GM12878 (cell line): Measurements from ENCODE around the gene UBE2QL1. TPM values are rescaled to one million over a fixed set of nuclear protein-coding genes. Genes with fewer than 3 reads are reported as not detected.

Experiments
- ATAC-seq: fragments of 200-7000 bp; cut with Tn5 transposase; 3 replicates; pipeline ENCODE4 v1.9.1; 2020; ENCODE audit warnings: mild to moderate bottlenecking, moderate library complexity
- BruUV-seq: library from RNA; stranded (reverse); fragments of 400-500 nt; replicated peaks from 2 replicates; lab custom pipeline; 2021; lab: Mats Ljungman, UMichigan
- CTCF ChIA-PET: fragments of 300-600 bp; sonication (Branson Sonifier 250); formaldehyde crosslinking; extraction: SDS; loops from one replicate; lab custom pipeline; 2021; ENCODE audit warnings: inconsistent platforms; lab: Yijun Ruan, JAX
- POLR2A ChIA-PET: fragments of 350-600 bp; formaldehyde crosslinking; extraction: SDS; loops from one replicate; lab custom pipeline; 2021; ENCODE audit warnings: inconsistent platforms; lab: Charles Lee
- RAD21 ChIA-PET: fragments of 300-600 bp; sonication (Branson Sonifier 250); formaldehyde crosslinking; loops from one replicate; lab custom pipeline; 2023; ENCODE audit warnings: antibody characterized with exemption; ENCODE audit not compliant: unreplicated experiment; lab: Charles Lee
- SMC1A ChIA-PET: fragments of 300-600 bp; sonication (Branson Sonifier 250); formaldehyde crosslinking; loops from one replicate; lab custom pipeline; 2023; ENCODE audit not compliant: unreplicated experiment, uncharacterized antibody; lab: Charles Lee
- DNase-seq: peaks from one replicate; pipeline ENCODE4 v3.0.0-alpha.2; 2011; ENCODE audit warnings: low read depth, low spot score
- FAIRE-seq: peaks from 3 replicates; lab custom pipeline; 2011; peaks lifted over from hg19 to GRCh38; lab: Jason Lieb, UNC
- H2AFZ ChIP-seq: 2 replicates; pipeline ENCODE4 v1.6.0; 2011; ENCODE audit warnings: low read depth, low read length, control low read depth; ENCODE audit not compliant: control insufficient read depth
- H3K27ac ChIP-seq: 2 replicates; pipeline ENCODE4 v1.5.1; 2011; ENCODE audit warnings: control low read depth; ENCODE audit not compliant: control insufficient read depth, insufficient read depth
- H3K27me3 ChIP-seq, 2 experiments: replicated peaks in 1 of 2; 2 replicates each; pipeline versions ENCODE4 v1.6.0 to v1.6.1; 2011; ENCODE audit warnings: low read length in 1 of 2; ENCODE audit not compliant: control insufficient read depth in 2 of 2, insufficient read depth in 2 of 2
- H3K36me3 ChIP-seq, 2 experiments: 2 replicates each; pipeline ENCODE4 v1.5.1; 2011; ENCODE audit warnings: low read length in 1 of 2; ENCODE audit not compliant: control insufficient read depth in 2 of 2, insufficient read depth in 2 of 2
- H3K4me1 ChIP-seq: 2 replicates; pipeline ENCODE4 v1.6.1; 2011; ENCODE audit warnings: mild to moderate bottlenecking, low read length, moderate library complexity, mixed read lengths; ENCODE audit not compliant: control insufficient read depth, insufficient read depth
- H3K4me2 ChIP-seq: 2 replicates; pipeline ENCODE4 v1.6.0; 2011; ENCODE audit warnings: control low read depth; ENCODE audit not compliant: control insufficient read depth, insufficient read depth
- H3K4me3 ChIP-seq: fragments of 200-600 bp; sonication (generic); 2 replicates; pipeline ENCODE4 v1.5.1; 2016
- H3K79me2 ChIP-seq: 2 replicates; pipeline ENCODE4 v1.6.0; 2011; ENCODE audit warnings: low read length; ENCODE audit not compliant: control insufficient read depth, insufficient read depth
- H3K9ac ChIP-seq: 2 replicates; pipeline ENCODE4 v1.8.0; 2011; ENCODE audit warnings: low read length, control low read depth, mixed read lengths; ENCODE audit not compliant: control insufficient read depth, insufficient read depth
- H3K9me3 ChIP-seq: replicated peaks from 3 replicates; pipeline ENCODE4 v1.5.1; 2011; ENCODE audit warnings: mild to moderate bottlenecking, low read length; ENCODE audit not compliant: control insufficient read depth, insufficient read depth
- H4K20me1 ChIP-seq: 2 replicates; pipeline ENCODE4 v1.6.0; 2011; ENCODE audit not compliant: control insufficient read depth, insufficient read depth
- CBX3 ChIP-seq: fragments of 200-600 bp; sonication (generic); IDR thresholded peaks from 2 replicates; pipeline ENCODE4 v1.6.1; 2016; ENCODE audit warnings: low read depth, borderline replicate concordance
- EED ChIP-seq: sonication (generic); IDR thresholded peaks from 2 replicates; pipeline ENCODE4 v1.6.1; 2016; ENCODE audit warnings: antibody characterized with exemption, low read depth
- IRF3 ChIP-seq: fragments of 450-650 bp; IDR thresholded peaks from 2 replicates; pipeline ENCODE4 v1.6.1; 2014; ENCODE audit warnings: mild to moderate bottlenecking
- NFIC ChIP-seq: IDR thresholded peaks from 2 replicates; pipeline ENCODE4 v1.6.1; 2012; ENCODE audit warnings: low read depth, mild to moderate bottlenecking, inconsistent platforms, low read length, moderate library complexity
- NFXL1 ChIP-seq: fragments of 450-650 bp; IDR thresholded peaks from 2 replicates; pipeline ENCODE4 v1.6.1; 2017; ENCODE audit warnings: antibody characterized with exemption, mild to moderate bottlenecking, borderline replicate concordance
- SMAD1 ChIP-seq: fragments of 450-650 bp; IDR thresholded peaks from 2 replicates; pipeline ENCODE4 v1.6.1; 2018; ENCODE audit warnings: mild to moderate bottlenecking, low read depth; ENCODE audit not compliant: partially characterized antibody
- STAT1 ChIP-seq: fragments of 450-650 bp; conservative IDR thresholded peaks from 2 replicates; pipeline ENCODE4 v1.6.1; 2014; ENCODE audit warnings: antibody characterized with exemption, mild to moderate bottlenecking
- USF2 ChIP-seq: IDR thresholded peaks from 2 replicates; pipeline ENCODE4 v1.6.1; 2011; ENCODE audit warnings: low read depth, low read length, improper control_type of control experiment, borderline replicate concordance
- ZBED1 ChIP-seq: IDR thresholded peaks from 2 replicates; pipeline ENCODE4 v1.6.1; 2016; ENCODE audit warnings: borderline replicate concordance
- ZBTB11 ChIP-seq: fragments of 450-650 bp; formaldehyde crosslinking; IDR thresholded peaks from 2 replicates; pipeline ENCODE4 v1.5.0; 2022; ENCODE audit warnings: mild to moderate bottlenecking, missing genetic modification characterization
- ZNF384 ChIP-seq: IDR thresholded peaks from 2 replicates; pipeline ENCODE4 v1.6.1; 2012; ENCODE audit warnings: low read depth, mild to moderate bottlenecking, low read length, improper control_type of control experiment, borderline replicate concordance
- WGBS: methylation state at CpG from one replicate; pipeline ENCODE4 v1.1.6; 2016; ENCODE audit warnings: low lambda C conversion rate; ENCODE audit not compliant: insufficient replicate concordance, insufficient coverage; ENCODE audit errors: missing lambda C conversion rate; 5-methylcytosine and 5-hydroxymethylcytosine counted together
- in situ Hi-C: fragments of 300-500 bp; cut with MboI; formaldehyde crosslinking; loops from 9 replicates; pipeline ENCODE4 v1.14.3; 2018; ENCODE audit warnings: mixed read lengths
- intact Hi-C: fragments of 100-400 bp; cut with micrococcal nuclease; formaldehyde crosslinking; loops from one replicate; pipeline ENCODE4 v1.14.2; 2022; ENCODE audit not compliant: unreplicated experiment
- polyA plus RNA-seq, 11 experiments: library from polyadenylated mRNA; depleted of rRNA in 4 of 11; unstranded in 6 of 11; stranded (reverse) in 5 of 11; fragments of >200 nt; fragmentation: Nextera tagmentation in 4 of 11; fragmentation: Illumina TruSeq in 1 of 11; extraction: Ambion mirVana in 4 of 11; extraction: Trizol in 1 of 11; gene quantifications; 1 replicate in 1 of 11; 2 replicates in 10 of 11; pipeline versions ENCODE4 v1.2.1 to v1.2.3, GENCODE V29; 2011 to 2016; ENCODE audit warnings: inconsistent platforms in 2 of 11, missing spikeins in 2 of 11, low read depth in 1 of 11
- total RNA-seq, 4 experiments: library from RNA; depleted of rRNA in 3 of 4; stranded (reverse); fragments of >200 nt in 3 of 4; fragmentation: Illumina TruSeq in 1 of 4; extraction: Trizol in 1 of 4; gene quantifications; 2 replicates each; pipeline versions ENCODE4 v1.2.1 to v1.2.3, GENCODE V29; 2013 to 2021
- TF ChIP-seq, protein P1 (sequence below): fragments of 450-650 bp; IDR thresholded peaks from 2 replicates; pipeline ENCODE4 v1.6.1; 2017; ENCODE audit warnings: mild to moderate bottlenecking, moderate library complexity
- TF ChIP-seq, protein P2 (sequence below): fragments of 450-650 bp; IDR thresholded peaks from 2 replicates; pipeline ENCODE4 v1.6.1; 2016; ENCODE audit warnings: mild to moderate bottlenecking

Gene UBE2QL1
- total and polyA plus RNA-seq, 10 of the 15 experiments (the other 5 are each of a cell fraction or from before 2014, with no cell fraction given): 0.03 to 0.62 (median 0.04) TPM; not detected in 6

- H2AFZ ChIP-seq: no peak overlapping the region
- ChIA-PET SMC1A (no interaction called here), POLR2A (no interaction called here), CTCF (no interaction called here), RAD21 (no interaction called here)
- no peak overlapping the region for H3K27ac ChIP-seq
- no peaks in the 10 kb centered on the region for H3K36me3 ChIP-seq
- peaks cover 0 to 4% of the 10 kb centered on the region in 2 experiments; a peak in 2 of 4 replicates for H3K27me3 ChIP-seq
- H3K79me2 ChIP-seq: no peaks in the 10 kb centered on the region
- 41% methylated on average over 9 of the region's 9 CpGs for WGBS
- H3K4me1 ChIP-seq: no peaks in the 10 kb centered on the region
- no peak for DNase-seq
- H4K20me1 ChIP-seq: no peaks in the 10 kb centered on the region
- intact Hi-C loops (no loop called here), in situ Hi-C loops (no loop called here)
- H3K4me3 ChIP-seq: no peak overlapping the region
- no peak overlapping the region for H3K4me2 ChIP-seq
- BruUV-seq: no TSS peak
- no peak overlapping the region for H3K9ac ChIP-seq
- FAIRE-seq: no peak
- ATAC-seq: no peak
- no peaks in the 10 kb centered on the region; the same call in 2 of the 3 replicates for H3K9me3 ChIP-seq
- TF ChIP-seq, protein P1, sequence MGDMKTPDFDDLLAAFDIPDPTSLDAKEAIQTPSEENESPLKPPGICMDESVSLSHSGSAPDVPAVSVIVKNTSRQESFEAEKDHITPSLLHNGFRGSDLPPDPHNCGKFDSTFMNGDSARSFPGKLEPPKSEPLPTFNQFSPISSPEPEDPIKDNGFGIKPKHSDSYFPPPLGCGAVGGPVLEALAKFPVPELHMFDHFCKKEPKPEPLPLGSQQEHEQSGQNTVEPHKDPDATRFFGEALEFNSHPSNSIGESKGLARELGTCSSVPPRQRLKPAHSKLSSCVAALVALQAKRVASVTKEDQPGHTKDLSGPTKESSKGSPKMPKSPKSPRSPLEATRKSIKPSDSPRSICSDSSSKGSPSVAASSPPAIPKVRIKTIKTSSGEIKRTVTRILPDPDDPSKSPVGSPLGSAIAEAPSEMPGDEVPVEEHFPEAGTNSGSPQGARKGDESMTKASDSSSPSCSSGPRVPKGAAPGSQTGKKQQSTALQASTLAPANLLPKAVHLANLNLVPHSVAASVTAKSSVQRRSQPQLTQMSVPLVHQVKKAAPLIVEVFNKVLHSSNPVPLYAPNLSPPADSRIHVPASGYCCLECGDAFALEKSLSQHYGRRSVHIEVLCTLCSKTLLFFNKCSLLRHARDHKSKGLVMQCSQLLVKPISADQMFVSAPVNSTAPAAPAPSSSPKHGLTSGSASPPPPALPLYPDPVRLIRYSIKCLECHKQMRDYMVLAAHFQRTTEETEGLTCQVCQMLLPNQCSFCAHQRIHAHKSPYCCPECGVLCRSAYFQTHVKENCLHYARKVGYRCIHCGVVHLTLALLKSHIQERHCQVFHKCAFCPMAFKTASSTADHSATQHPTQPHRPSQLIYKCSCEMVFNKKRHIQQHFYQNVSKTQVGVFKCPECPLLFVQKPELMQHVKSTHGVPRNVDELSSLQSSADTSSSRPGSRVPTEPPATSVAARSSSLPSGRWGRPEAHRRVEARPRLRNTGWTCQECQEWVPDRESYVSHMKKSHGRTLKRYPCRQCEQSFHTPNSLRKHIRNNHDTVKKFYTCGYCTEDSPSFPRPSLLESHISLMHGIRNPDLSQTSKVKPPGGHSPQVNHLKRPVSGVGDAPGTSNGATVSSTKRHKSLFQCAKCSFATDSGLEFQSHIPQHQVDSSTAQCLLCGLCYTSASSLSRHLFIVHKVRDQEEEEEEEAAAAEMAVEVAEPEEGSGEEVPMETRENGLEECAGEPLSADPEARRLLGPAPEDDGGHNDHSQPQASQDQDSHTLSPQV: no peak
- TF ChIP-seq CBX3 (no peak), ZNF384 (no peak), SMAD1 (no peak), STAT1 (no peak), NFIC (no peak), IRF3 (no peak), ZBTB11 (CRISPR knock-in tag) (no peak), ZBED1 (no peak), NFXL1 (no peak), USF2 (no peak), EED (no peak)
- TF ChIP-seq, protein P2, sequence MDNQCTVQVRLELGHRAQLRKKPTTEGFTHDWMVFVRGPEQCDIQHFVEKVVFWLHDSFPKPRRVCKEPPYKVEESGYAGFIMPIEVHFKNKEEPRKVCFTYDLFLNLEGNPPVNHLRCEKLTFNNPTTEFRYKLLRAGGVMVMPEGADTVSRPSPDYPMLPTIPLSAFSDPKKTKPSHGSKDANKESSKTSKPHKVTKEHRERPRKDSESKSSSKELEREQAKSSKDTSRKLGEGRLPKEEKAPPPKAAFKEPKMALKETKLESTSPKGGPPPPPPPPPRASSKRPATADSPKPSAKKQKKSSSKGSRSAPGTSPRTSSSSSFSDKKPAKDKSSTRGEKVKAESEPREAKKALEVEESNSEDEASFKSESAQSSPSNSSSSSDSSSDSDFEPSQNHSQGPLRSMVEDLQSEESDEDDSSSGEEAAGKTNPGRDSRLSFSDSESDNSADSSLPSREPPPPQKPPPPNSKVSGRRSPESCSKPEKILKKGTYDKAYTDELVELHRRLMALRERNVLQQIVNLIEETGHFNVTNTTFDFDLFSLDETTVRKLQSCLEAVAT: no peak
Observed at GRCh38 chr5:6522923-6523322, 74.3 kb downstream of the UBE2QL1 start.
